ENCODE data around the gene PDE6D. TPM values are rescaled to one million over a fixed set of nuclear protein-coding genes. Genes with fewer than 3 reads are reported as not detected.
A peak's percentile ranks its signal among the peaks of the same experiment; 100 is the strongest.

The PDE6D gene
- total and polyA plus RNA-seq, 2 of the 13 experiments (the other 11 are each of a cell fraction or from before 2014, with no cell fraction given), result 14.1 to 23.2 TPM

- no peak for TF ChIP-seq LBX2 (CRISPR knock-in tag; IDR thresholded peaks at IDR 0.05; ENCODE audit: borderline replicate concordance)
- no peak for TF ChIP-seq USF2 (IDR thresholded peaks at IDR 0.05; ENCODE audit: low read depth, low read length)
- TF ChIP-seq USF2 (CRISPR knock-in tag; IDR thresholded peaks at IDR 0.05; ENCODE audit: borderline replicate concordance), result no peak
- no peak for TF ChIP-seq TFDP1 (CRISPR knock-in tag; IDR thresholded peaks at IDR 0.05; ENCODE audit: borderline replicate concordance)
- TF ChIP-seq RFX3 (CRISPR knock-in tag; IDR thresholded peaks at IDR 0.05), result no peak
- no peak for TF ChIP-seq YEATS2 (CRISPR knock-in tag; IDR thresholded peaks at IDR 0.05; ENCODE audit: borderline replicate concordance)
- no peak for TF ChIP-seq NFKBIZ (CRISPR knock-in tag; IDR thresholded peaks at IDR 0.05)
- no peak for TF ChIP-seq GLMP (CRISPR knock-in tag; IDR thresholded peaks at IDR 0.05; ENCODE audit: borderline replicate concordance)
- TF ChIP-seq SMAD3 (CRISPR knock-in tag; IDR thresholded peaks at IDR 0.05), result no peak
- TF ChIP-seq CHD2 (IDR thresholded peaks at IDR 0.05; ENCODE audit: low read depth, low read length), result no peak
- no peak for TF ChIP-seq ZNF264 (CRISPR knock-in tag; IDR thresholded peaks at IDR 0.05)
- TF ChIP-seq CREBL2 (CRISPR knock-in tag; IDR thresholded peaks at IDR 0.05; ENCODE audit: borderline replicate concordance), result no peak
- TF ChIP-seq ZNF704 (CRISPR knock-in tag; IDR thresholded peaks at IDR 0.05; ENCODE audit: borderline replicate concordance), result 0 out of 2 replicates have a peak, but pooled peaks have one; percentile 76
- TF ChIP-seq IRX3 (CRISPR knock-in tag; IDR thresholded peaks at IDR 0.05; ENCODE audit: borderline replicate concordance, low read depth), result 0 out of 2 replicates have a peak, but pooled peaks have one; percentile 25
- no peak; the same call in 1 of the 2 replicates for TF ChIP-seq ZSCAN31 (CRISPR knock-in tag; IDR thresholded peaks at IDR 0.05; ENCODE audit: low read depth)
- TF ChIP-seq TCF7L2 (IDR thresholded peaks at IDR 0.05; ENCODE audit: low read depth, low read length), result no peak
- no peak for TF ChIP-seq KLF11 (CRISPR knock-in tag; IDR thresholded peaks at IDR 0.05)
- TF ChIP-seq ZNF333 (CRISPR knock-in tag; IDR thresholded peaks at IDR 0.05; ENCODE audit: borderline replicate concordance), result no peak
- TF ChIP-seq ZNF562 (CRISPR knock-in tag; IDR thresholded peaks at IDR 0.05; ENCODE audit: borderline replicate concordance), result 0 out of 2 replicates have a peak, but pooled peaks have one; percentile 16
- no peak for TF ChIP-seq SOX6 (IDR thresholded peaks at IDR 0.05)
- no peak for TF ChIP-seq SOX6 (CRISPR knock-in tag; IDR thresholded peaks at IDR 0.05)
Observed at GRCh38 chr2:231708773-231709635, 72.1 kb downstream of the PDE6D start (continued).
